ENCODE measurements around the gene PPARG. TPM values are rescaled to one million over a fixed set of nuclear protein-coding genes. Genes with fewer than 3 reads are reported as not detected.
"Not testable (repeated sequence)": the region's sequence is repeated elsewhere in the genome, so short reads cannot be mapped to it uniquely, and the experiment has no call there.

The PPARG gene
- total RNA-seq, 1 donor from 2014 or later, result 2.5 TPM

GRCh38 chr3:12266038-12266437, 22.8 kb upstream of the PPARG start:
- intact Hi-C loops (cut with micrococcal nuclease), result loop anchor here (5.0 kb wide), 1 partner anchor 44 kb away; no protein-coding TSS in a partner anchor
- no peaks in the 10 kb centered on the region for H3K36me3 Mint-ChIP-seq (ENCODE audit: low read depth)
- no peak overlapping the region for H3K4me3 Mint-ChIP-seq
- no peaks in the 10 kb centered on the region for H3K9me3 Mint-ChIP-seq
- H3K27me3 Mint-ChIP-seq (ENCODE audit: insufficient read depth), result peaks cover 25% of the 10 kb centered on the region
- no peaks in the 10 kb centered on the region for H3K4me1 Mint-ChIP-seq (ENCODE audit: low read depth)
- DNase-seq (ENCODE audit: low spot score), result no peak
- no peak overlapping the region for H3K27ac Mint-ChIP-seq

DNA sequence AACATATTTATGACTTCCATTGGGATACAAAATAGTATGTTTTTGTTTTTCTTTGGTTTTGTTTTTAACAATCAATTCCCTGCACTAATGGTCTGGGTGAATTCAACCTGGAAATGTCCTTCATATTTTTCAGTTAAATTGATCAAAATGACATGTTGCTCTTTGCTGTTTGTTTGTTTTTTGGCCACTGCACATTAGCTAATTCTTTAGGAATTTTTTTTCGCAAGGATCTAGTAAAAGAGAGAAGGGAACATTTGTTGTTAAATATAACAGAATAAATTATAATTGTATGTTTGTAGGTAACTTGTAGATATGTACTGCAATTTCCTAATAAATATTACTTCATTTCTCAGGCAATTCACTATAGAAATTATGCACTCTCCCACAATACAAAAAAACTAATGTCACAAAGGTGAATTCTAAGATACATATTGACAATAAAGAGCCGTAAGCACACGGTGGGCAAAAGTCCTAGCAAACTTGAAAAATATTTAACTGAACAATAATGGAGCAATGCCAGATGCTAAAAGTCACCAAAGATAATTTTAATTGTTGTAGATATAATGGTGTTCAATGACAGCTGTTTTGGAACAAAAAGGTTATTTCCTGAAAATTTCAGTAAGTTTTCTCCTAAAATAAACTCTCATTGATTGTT, 21.4 kb upstream of the PPARG start:
- intact Hi-C loops (cut with micrococcal nuclease), result loop anchor here (5.0 kb wide), 1 partner anchor 45 kb away; no protein-coding TSS in a partner anchor
- no peak overlapping the region for H3K27ac Mint-ChIP-seq
- no peak overlapping the region for H3K4me3 Mint-ChIP-seq
- peaks cover 25% of the 10 kb centered on the region for H3K27me3 Mint-ChIP-seq (ENCODE audit: insufficient read depth)
- H3K9me3 Mint-ChIP-seq, result no peaks in the 10 kb centered on the region
- DNase-seq (ENCODE audit: low spot score), result no peak
- H3K4me1 Mint-ChIP-seq (ENCODE audit: low read depth), result no peaks in the 10 kb centered on the region
- H3K36me3 Mint-ChIP-seq (ENCODE audit: low read depth), result no peaks in the 10 kb centered on the region

- DNase-seq (ENCODE audit: low spot score), result no peak
- Mint-ChIP-seq H3K36me3 (ENCODE audit: low read depth) (no peaks in the 10 kb centered on the region), H3K9me3 (no peaks in the 10 kb centered on the region), H3K27ac (no peak overlapping the region), H3K4me1 (ENCODE audit: low read depth) (no peaks in the 10 kb centered on the region), H3K4me3 (no peak overlapping the region), H3K27me3 (ENCODE audit: insufficient read depth) (peaks cover 25% of the 10 kb centered on the region)
- intact Hi-C loops (cut with micrococcal nuclease), result loop anchor here (5.0 kb wide), 1 partner anchor 46 kb away; no protein-coding TSS in a partner anchor
Observed at GRCh38 chr3:12268049-12268735, 20.7 kb upstream of the PPARG start.

GRCh38 chr3:12270976-12271375, 17.9 kb upstream of the PPARG start:
- H3K4me1 Mint-ChIP-seq (ENCODE audit: low read depth), result no peaks in the 10 kb centered on the region
- H3K27ac Mint-ChIP-seq, result no peak overlapping the region
- H3K36me3 Mint-ChIP-seq (ENCODE audit: low read depth), result no peaks in the 10 kb centered on the region
- H3K4me3 Mint-ChIP-seq, result no peak overlapping the region
- no peak for DNase-seq (ENCODE audit: low spot score)
- intact Hi-C loops (cut with micrococcal nuclease), result no loop called here
- H3K9me3 Mint-ChIP-seq, result no peaks in the 10 kb centered on the region
- H3K27me3 Mint-ChIP-seq (ENCODE audit: insufficient read depth), result peaks cover 21% of the 10 kb centered on the region

- no peaks in the 10 kb centered on the region for H3K9me3 Mint-ChIP-seq
- DNase-seq (ENCODE audit: low spot score), result no peak
- H3K27ac Mint-ChIP-seq, result no peak overlapping the region
- peaks cover 21% of the 10 kb centered on the region for H3K27me3 Mint-ChIP-seq (ENCODE audit: insufficient read depth)
- intact Hi-C loops (cut with micrococcal nuclease), result no loop called here
- H3K4me1 Mint-ChIP-seq (ENCODE audit: low read depth), result no peaks in the 10 kb centered on the region
- H3K36me3 Mint-ChIP-seq (ENCODE audit: low read depth), result no peaks in the 10 kb centered on the region
- H3K4me3 Mint-ChIP-seq, result no peak overlapping the region
Observed at GRCh38 chr3:12273045-12273695, 15.7 kb upstream of the PPARG start.

DNA sequence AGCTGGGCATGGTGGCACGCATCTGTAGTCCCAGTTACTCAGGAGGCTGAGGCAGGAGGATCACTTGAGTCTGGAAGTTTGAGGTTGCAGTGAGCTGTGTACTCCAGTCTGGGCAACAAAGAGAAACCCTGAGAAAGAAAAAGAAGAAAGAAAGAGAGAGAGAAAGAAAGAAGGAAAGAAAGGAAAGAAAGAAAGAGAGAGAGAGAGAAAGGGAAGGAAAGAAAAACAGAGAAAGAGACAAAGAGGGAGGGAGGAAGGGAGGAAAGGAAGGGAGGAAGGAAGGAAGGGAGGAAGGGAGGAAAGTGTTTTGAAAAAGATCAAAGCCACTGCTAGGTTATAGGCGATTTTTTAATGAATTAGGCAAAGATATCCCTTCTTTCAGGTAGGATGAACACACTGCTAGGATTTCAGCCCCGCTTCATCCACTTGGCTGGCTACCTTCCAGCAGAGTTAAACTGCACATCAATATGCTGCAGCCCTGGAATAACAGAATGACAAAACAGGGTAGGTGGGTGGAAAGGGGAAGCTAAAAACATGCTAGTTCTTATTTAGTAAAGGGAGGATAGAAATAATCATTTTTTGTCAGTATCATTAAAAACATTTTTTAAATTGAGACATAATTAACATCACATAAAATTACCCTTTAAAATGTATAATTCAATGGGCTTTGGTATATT, 12.8 kb upstream of the PPARG start:
- Mint-ChIP-seq H3K9me3 (no peaks in the 10 kb centered on the region), H3K4me1 (ENCODE audit: low read depth) (no peaks in the 10 kb centered on the region), H3K27ac (no peak overlapping the region), H3K36me3 (ENCODE audit: low read depth) (no peaks in the 10 kb centered on the region), H3K4me3 (no peak overlapping the region), H3K27me3 (ENCODE audit: insufficient read depth) (peaks cover 28% of the 10 kb centered on the region)
- DNase-seq (ENCODE audit: low spot score), result no peak
- intact Hi-C loops (cut with micrococcal nuclease), result loop anchor here (5.0 kb wide), 1 partner anchor 39 kb away; no protein-coding TSS in a partner anchor

- H3K9me3 Mint-ChIP-seq; H3K27ac Mint-ChIP-seq; H3K4me1 Mint-ChIP-seq (ENCODE audit: low read depth); H3K4me3 Mint-ChIP-seq; DNase-seq (ENCODE audit: low spot score); H3K36me3 Mint-ChIP-seq (ENCODE audit: low read depth): not testable (repeated sequence)
- intact Hi-C loops (cut with micrococcal nuclease), result loop anchor here (5.0 kb wide), 1 partner anchor 40 kb away; no protein-coding TSS in a partner anchor
- H3K27me3 Mint-ChIP-seq (ENCODE audit: insufficient read depth), result peaks cover 31% of the 10 kb centered on the region
Observed at GRCh38 chr3:12276827-12277226, 12.0 kb upstream of the PPARG start.

GRCh38 chr3:12278566-12278965, 10.3 kb upstream of the PPARG start:
- H3K27me3 Mint-ChIP-seq (ENCODE audit: insufficient read depth), result peaks cover 30% of the 10 kb centered on the region
- H3K27ac Mint-ChIP-seq, result peak overlapping the region; percentile 13
- intact Hi-C loops (cut with micrococcal nuclease), result loop anchor here (5.0 kb wide), 1 partner anchor 41 kb away; no protein-coding TSS in a partner anchor
- H3K36me3 Mint-ChIP-seq (ENCODE audit: low read depth), result no peaks in the 10 kb centered on the region
- no peaks in the 10 kb centered on the region for H3K4me1 Mint-ChIP-seq (ENCODE audit: low read depth)
- no peak for DNase-seq (ENCODE audit: low spot score)
- no peak overlapping the region for H3K4me3 Mint-ChIP-seq
- no peaks in the 10 kb centered on the region for H3K9me3 Mint-ChIP-seq

DNA sequence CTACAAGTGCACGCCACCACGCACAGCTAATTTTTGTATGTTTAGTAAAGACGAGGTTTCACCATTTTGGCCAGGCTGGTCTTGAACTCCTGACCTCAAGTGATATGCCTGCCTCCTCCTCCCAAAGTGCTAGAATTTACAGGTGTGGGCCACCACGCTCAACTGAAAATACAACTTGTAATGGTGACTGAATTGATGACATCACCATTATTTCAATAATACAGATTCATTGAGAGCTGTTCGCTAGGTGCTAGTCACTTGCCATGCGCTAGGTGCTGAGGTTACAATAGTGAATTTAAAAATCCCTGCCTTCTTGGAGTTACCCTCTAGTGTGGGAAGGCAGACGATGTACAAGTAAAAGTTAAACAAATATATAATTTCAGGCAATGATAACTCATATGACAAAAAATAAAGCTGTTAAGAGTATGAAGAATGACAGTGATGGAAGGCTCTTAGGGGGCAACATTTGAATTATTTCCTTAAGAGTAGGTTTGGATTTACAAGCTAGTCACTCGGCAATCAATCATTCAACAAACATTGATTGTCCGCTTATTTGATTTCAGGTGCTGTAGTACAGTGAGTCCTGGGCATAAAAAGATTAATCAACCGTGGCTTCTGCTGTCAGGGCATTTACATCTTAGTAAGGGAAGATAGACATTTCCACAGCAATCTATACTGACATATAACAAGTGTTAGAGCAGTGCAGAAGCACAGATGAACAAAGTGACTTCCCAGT, 9.1 kb upstream of the PPARG start:
- DNase-seq (ENCODE audit: low spot score), result no peak
- no peak overlapping the region for H3K27ac Mint-ChIP-seq
- H3K4me1 Mint-ChIP-seq (ENCODE audit: low read depth), result no peaks in the 10 kb centered on the region
- H3K36me3 Mint-ChIP-seq (ENCODE audit: low read depth), result no peaks in the 10 kb centered on the region
- no peaks in the 10 kb centered on the region for H3K9me3 Mint-ChIP-seq
- H3K27me3 Mint-ChIP-seq (ENCODE audit: insufficient read depth), result peaks cover 40% of the 10 kb centered on the region
- intact Hi-C loops (cut with micrococcal nuclease), result loop anchor here (5.0 kb wide), 1 partner anchor 42 kb away; no protein-coding TSS in a partner anchor
- no peak overlapping the region for H3K4me3 Mint-ChIP-seq

- Mint-ChIP-seq H3K4me3 (no peak overlapping the region), H3K27me3 (ENCODE audit: insufficient read depth) (peaks cover 44% of the 10 kb centered on the region), H3K4me1 (ENCODE audit: low read depth) (no peaks in the 10 kb centered on the region), H3K36me3 (ENCODE audit: low read depth) (no peaks in the 10 kb centered on the region), H3K9me3 (no peaks in the 10 kb centered on the region), H3K27ac (no peak overlapping the region)
- intact Hi-C loops (cut with micrococcal nuclease), result no loop called here
- no peak for DNase-seq (ENCODE audit: low spot score)
Observed at GRCh38 chr3:12280357-12280806, 8.5 kb upstream of the PPARG start.

DNA sequence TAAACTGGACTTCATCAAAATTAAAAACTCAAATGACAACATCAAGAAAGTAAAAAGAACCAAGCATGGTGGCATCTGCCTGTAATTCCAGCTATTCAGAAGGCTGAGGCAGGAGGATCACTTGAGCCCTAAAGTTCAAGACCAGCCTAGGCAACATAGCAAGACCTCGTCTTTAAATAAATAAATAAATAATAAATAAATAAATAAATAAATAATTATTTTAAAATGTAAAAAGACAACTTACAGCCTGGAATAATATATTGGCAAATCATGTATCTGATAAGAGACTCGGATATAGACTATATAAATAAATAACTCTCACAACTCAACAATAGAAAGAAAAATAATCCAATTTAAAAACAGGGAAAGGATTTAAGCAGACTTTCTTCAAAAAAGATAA, 4.3 kb upstream of the PPARG start:
- H3K4me1 Mint-ChIP-seq (ENCODE audit: low read depth), result peaks cover 5% of the 10 kb centered on the region
- peaks cover 53% of the 10 kb centered on the region for H3K27me3 Mint-ChIP-seq (ENCODE audit: insufficient read depth)
- no peak overlapping the region for H3K4me3 Mint-ChIP-seq
- H3K9me3 Mint-ChIP-seq, result no peaks in the 10 kb centered on the region
- DNase-seq (ENCODE audit: low spot score), result no peak
- intact Hi-C loops (cut with micrococcal nuclease), result no loop called here
- H3K36me3 Mint-ChIP-seq (ENCODE audit: low read depth), result no peaks in the 10 kb centered on the region
- H3K27ac Mint-ChIP-seq, result no peak overlapping the region

GRCh38 chr3:12285003-12285555, 3.8 kb upstream of the PPARG start:
- intact Hi-C loops (cut with micrococcal nuclease), result loop anchor here (5.0 kb wide), 1 partner anchor 98 kb away; no protein-coding TSS in a partner anchor
- no peak overlapping the region for H3K27ac Mint-ChIP-seq
- H3K36me3 Mint-ChIP-seq (ENCODE audit: low read depth), result no peaks in the 10 kb centered on the region
- H3K9me3 Mint-ChIP-seq, result no peaks in the 10 kb centered on the region
- H3K4me3 Mint-ChIP-seq, result no peak overlapping the region
- DNase-seq (ENCODE audit: low spot score), result no peak
- H3K27me3 Mint-ChIP-seq (ENCODE audit: insufficient read depth), result peaks cover 57% of the 10 kb centered on the region
- H3K4me1 Mint-ChIP-seq (ENCODE audit: low read depth), result peaks cover 5% of the 10 kb centered on the region

Data from activated T-helper 1 cell treated with anti-CD3 and anti-CD28 coated beads, Interleukin-12 subunit alpha, Interleukin-12 subunit beta, Interleukin-2, Interleukin-4 antibody, amounts not matched to agents 30 ng/mL and 10 ng/mL and 1 ng/mL, durations not matched to agents 14 hours and 24 hours and 36 hours (primary cell).